SK-N-SH (cell line): ENCODE data around the gene ST7. TPM values are rescaled to one million over a fixed set of nuclear protein-coding genes. Genes with fewer than 3 reads are reported as not detected.

Source experiments
- CTCF ChIA-PET: fragments of 300-600, 350-600 bp; formaldehyde crosslinking; extraction: SDS; loops from one replicate; lab custom pipeline; 2021; lab: Yijun Ruan, JAX
- POLR2A ChIA-PET: fragments of 350-600 bp; sonication (Branson Sonifier 250); formaldehyde crosslinking; extraction: SDS; loops from one replicate; lab custom pipeline; 2020; ENCODE audit warnings: antibody characterized with exemption, inconsistent platforms; lab: Yijun Ruan, JAX
- DNase-seq: peaks from one replicate; pipeline ENCODE4 v3.0.0; 2012
- H2AFZ ChIP-seq: fragments of 200-600 bp; sonication (generic); 2 replicates; pipeline ENCODE4 v1.8.1; 2016; ENCODE audit warnings: antibody characterized with exemption, mild to moderate bottlenecking, low read depth
- H3F3A ChIP-seq: fragments of 200-600 bp; sonication (generic); replicated peaks from 2 replicates; pipeline ENCODE3; 2016; ENCODE audit warnings: antibody characterized with exemption, mild to moderate bottlenecking; ENCODE audit not compliant: insufficient read depth
- H3K27ac ChIP-seq, 2 experiments: fragments of 200-500 bp in 1 of 2; fragments of 200-600 bp in 1 of 2; sonication (Bioruptor generic) in 1 of 2; sonication (generic), shearing (Covaris generic) in 1 of 2; 2 replicates each; pipeline versions ENCODE4 v1.5.1 to v1.6.1; 2014 to 2016; ENCODE audit warnings: low read depth in 2 of 2, inconsistent platforms in 1 of 2, low read length in 1 of 2, mild to moderate bottlenecking in 1 of 2, mixed read lengths in 1 of 2
- H3K27me3 ChIP-seq: fragments of 200-600 bp; sonication (generic), shearing (Covaris generic); 2 replicates; pipeline ENCODE4 v1.6.1; 2016; ENCODE audit warnings: mixed run types; ENCODE audit not compliant: insufficient read depth
- H3K36me3 ChIP-seq, 2 experiments: fragments of 200-500 bp in 1 of 2; fragments of 200-600 bp in 1 of 2; sonication (Bioruptor generic) in 1 of 2; sonication (generic) in 1 of 2; replicated peaks in 1 of 2; 2 replicates each; pipeline versions ENCODE3 to v1.5.1; 2014 to 2016; ENCODE audit warnings: low read length in 1 of 2, mild to moderate bottlenecking in 1 of 2; ENCODE audit not compliant: insufficient read depth in 2 of 2, control insufficient read depth in 1 of 2
- H3K4me1 ChIP-seq, 2 experiments: fragments of 200-500 bp in 1 of 2; fragments of 200-600 bp in 1 of 2; sonication (Bioruptor generic) in 1 of 2; sonication (generic), shearing (Covaris generic) in 1 of 2; 2 replicates each; pipeline versions ENCODE4 v1.5.1 to v1.6.1; 2014 to 2016; ENCODE audit warnings: low read depth in 1 of 2, low read length in 1 of 2, mixed run types in 1 of 2; ENCODE audit not compliant: insufficient read depth in 2 of 2, control insufficient read depth in 1 of 2
- H3K4me2 ChIP-seq: fragments of 200-600 bp; sonication (generic), shearing (Covaris generic); 2 replicates; pipeline ENCODE4 v1.6.1; 2017; ENCODE audit warnings: mixed run types
- H3K4me3 ChIP-seq, 2 experiments: fragments of 200-500 bp in 1 of 2; fragments of 200-600 bp in 1 of 2; sonication (Bioruptor generic) in 1 of 2; sonication (generic), shearing (Covaris generic) in 1 of 2; 2 replicates each; pipeline versions ENCODE4 v1.5.1 to v1.8.1; 2014 to 2016; ENCODE audit warnings: low read depth in 2 of 2, inconsistent platforms in 1 of 2, low read length in 1 of 2, mild to moderate bottlenecking in 1 of 2, mixed read lengths in 1 of 2, moderate library complexity in 1 of 2
- H3K79me2 ChIP-seq: fragments of 200-600 bp; sonication (generic); 2 replicates; pipeline ENCODE4 v1.8.1; 2017; ENCODE audit warnings: mild to moderate bottlenecking; ENCODE audit not compliant: insufficient read depth
- H3K9ac ChIP-seq: fragments of 200-600 bp; sonication (generic); 2 replicates; pipeline ENCODE4 v1.6.1; 2017; ENCODE audit warnings: mixed run types
- H3K9me2 ChIP-seq: fragments of 200-600 bp; sonication (generic); 2 replicates; pipeline ENCODE4 v1.6.1; 2017; ENCODE audit warnings: mixed run types
- H3K9me3 ChIP-seq: fragments of 200-600 bp; sonication (generic); 2 replicates; pipeline ENCODE4 v1.6.1; 2017; ENCODE audit warnings: mixed run types, mild to moderate bottlenecking, moderate library complexity
- H4K20me1 ChIP-seq: fragments of 200-600 bp; sonication (generic); 2 replicates; pipeline ENCODE4 v1.6.1; 2017; ENCODE audit warnings: mild to moderate bottlenecking, mixed run types; ENCODE audit not compliant: insufficient read depth
- CHD2 ChIP-seq: fragments of 150-350 bp; IDR thresholded peaks from 2 replicates; pipeline ENCODE4 v1.6.1; 2018; ENCODE audit warnings: low read length; ENCODE audit not compliant: partially characterized antibody
- ELF1 ChIP-seq: IDR thresholded peaks from 2 replicates; pipeline ENCODE4 v1.4.0; 2012
- EP300 ChIP-seq, 2 experiments: IDR thresholded peaks; 2 replicates each; pipeline versions ENCODE4 v1.4.0 to v1.6.1; 2012; ENCODE audit warnings: borderline replicate concordance in 1 of 2, low read depth in 1 of 2, low read length in 1 of 2
- FOSL2 ChIP-seq: IDR thresholded peaks from 2 replicates; pipeline ENCODE4 v1.4.0; 2012; ENCODE audit warnings: low read depth, mild to moderate bottlenecking, moderate library complexity, borderline replicate concordance
- FOXJ3 ChIP-seq: sonication (generic); formaldehyde crosslinking; IDR thresholded peaks from 2 replicates; pipeline ENCODE4 v1.5.1; 2020; ENCODE audit warnings: mild to moderate bottlenecking, missing genetic modification reagents
- GATA2 ChIP-seq: sonication (generic); formaldehyde crosslinking; IDR thresholded peaks from 2 replicates; pipeline ENCODE4 v1.5.0; 2020; ENCODE audit warnings: mild to moderate bottlenecking, missing genetic modification reagents
- MEF2A ChIP-seq: IDR thresholded peaks from 2 replicates; pipeline ENCODE4 v1.4.0; 2012; ENCODE audit warnings: low read depth, borderline replicate concordance
- MXI1 ChIP-seq: IDR thresholded peaks from 2 replicates; pipeline ENCODE4 v1.6.1; 2012; ENCODE audit warnings: mild to moderate bottlenecking, low read depth, low read length, improper control_type of control experiment
- NFIC ChIP-seq: IDR thresholded peaks from 2 replicates; pipeline ENCODE4 v1.4.0; 2012; ENCODE audit warnings: borderline replicate concordance
- NRF1 ChIP-seq: IDR thresholded peaks from 2 replicates; pipeline ENCODE4 v1.6.1; 2012; ENCODE audit warnings: low read depth, mild to moderate bottlenecking, low read length
- RAD21 ChIP-seq: IDR thresholded peaks from 2 replicates; pipeline ENCODE4 v1.6.1; 2012; ENCODE audit warnings: mild to moderate bottlenecking, low read length
- RCOR1 ChIP-seq: fragments of 150-350 bp; IDR thresholded peaks from 2 replicates; pipeline ENCODE4 v1.6.1; 2017; ENCODE audit warnings: antibody characterized with exemption, low read length
- RFX5 ChIP-seq: IDR thresholded peaks from 2 replicates; pipeline ENCODE4 v1.6.1; 2012; ENCODE audit warnings: mild to moderate bottlenecking, improper control_type of control experiment, low read length
- RXRA ChIP-seq: IDR thresholded peaks from 2 replicates; pipeline ENCODE4 v1.4.0; 2012; ENCODE audit warnings: low read depth, mild to moderate bottlenecking, borderline replicate concordance
- SIN3A ChIP-seq: IDR thresholded peaks from 2 replicates; pipeline ENCODE4 v1.6.1; 2012; ENCODE audit warnings: low read depth, mild to moderate bottlenecking, low read length, moderate library complexity, borderline replicate concordance
- SMC3 ChIP-seq: IDR thresholded peaks from 2 replicates; pipeline ENCODE4 v1.6.1; 2012; ENCODE audit warnings: low read depth, low read length, improper control_type of control experiment
- TAF1 ChIP-seq: IDR thresholded peaks from 2 replicates; pipeline ENCODE4 v1.6.1; 2012; ENCODE audit warnings: low read depth, mild to moderate bottlenecking, low read length, moderate library complexity, borderline replicate concordance
- TEAD4 ChIP-seq: IDR thresholded peaks from 2 replicates; pipeline ENCODE4 v1.4.0; 2012; ENCODE audit warnings: mild to moderate bottlenecking, borderline replicate concordance; ENCODE audit not compliant: insufficient read depth
- YY1 ChIP-seq: IDR thresholded peaks from 2 replicates; pipeline ENCODE4 v1.4.0; 2012; ENCODE audit warnings: low read depth, mild to moderate bottlenecking
- WGBS: methylation state at CpG from one replicate; pipeline ENCODE4 v1.1.6; 2017; ENCODE audit warnings: low lambda C conversion rate; 5-methylcytosine and 5-hydroxymethylcytosine counted together
- polyA plus RNA-seq, 3 experiments: library from polyadenylated mRNA; depleted of rRNA; stranded (reverse); fragments of >200 nt; gene quantifications; 2 replicates each; pipeline ENCODE4 v1.2.3, GENCODE V29; 2012
- TF ChIP-seq, protein P1 (sequence below): fragments of 200-600 bp; sonication (generic); IDR thresholded peaks from 2 replicates; pipeline ENCODE4 v1.6.1; 2017; ENCODE audit warnings: antibody characterized with exemption, mild to moderate bottlenecking, moderate library complexity
- TF ChIP-seq, protein P2 (sequence below): IDR thresholded peaks from 2 replicates; pipeline ENCODE4 v1.6.1; 2012; ENCODE audit warnings: mild to moderate bottlenecking, low read depth, low read length, moderate library complexity
- TF ChIP-seq, protein P3 (sequence below): IDR thresholded peaks from 2 replicates; pipeline ENCODE4 v1.4.0; 2012; ENCODE audit warnings: low read depth, borderline replicate concordance
- TF ChIP-seq, protein P4 (sequence below): IDR thresholded peaks from 2 replicates; pipeline ENCODE4; 2012
- TF ChIP-seq, protein P5 (sequence below): fragments of 150-350 bp; IDR thresholded peaks from 2 replicates; pipeline ENCODE4 v1.6.1; 2016; ENCODE audit warnings: mild to moderate bottlenecking, low read depth, low read length
- TF ChIP-seq, protein P6 (sequence below): IDR thresholded peaks from 2 replicates; pipeline ENCODE4 v1.4.0; 2012; ENCODE audit warnings: low read depth

The ST7 gene
- polyA plus RNA-seq, 1 of the 3 experiments (the other 2 are of a cell fraction), result 23.5 TPM

DNA sequence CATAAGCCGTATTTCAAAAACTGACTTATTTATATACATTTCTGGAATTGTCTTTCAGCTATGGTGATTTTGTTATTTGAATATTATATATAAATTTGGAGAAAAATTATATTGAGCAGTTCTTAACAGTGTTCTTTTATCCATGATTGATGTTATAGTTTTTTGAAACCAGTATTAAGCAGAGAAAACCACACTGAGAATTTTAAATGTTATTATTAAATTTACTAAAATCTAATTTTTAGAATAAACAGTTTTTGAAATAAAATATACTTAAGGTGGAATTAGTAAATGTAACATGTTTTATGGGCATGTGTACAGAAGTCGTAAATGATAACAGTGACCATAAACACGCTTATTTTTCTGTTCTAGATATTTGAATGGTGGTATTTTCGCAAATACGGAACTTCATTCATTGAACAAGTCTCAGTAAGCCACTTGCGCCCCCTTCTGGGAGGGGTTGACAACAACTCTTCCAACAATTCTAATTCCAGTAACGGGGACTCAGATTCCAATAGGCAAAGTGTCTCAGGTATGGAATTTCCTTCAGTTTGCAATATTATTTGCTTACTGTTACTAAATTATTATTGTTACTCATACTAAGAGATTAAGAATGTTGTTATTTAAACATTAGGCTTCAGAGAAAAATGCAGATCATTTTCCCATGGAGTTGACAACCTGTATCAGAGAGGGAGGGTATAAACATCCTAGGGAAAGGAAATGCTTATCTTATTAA is 166.1 kb downstream of the ST7 start:
- H3K36me3 ChIP-seq, result peaks cover 0 to 10% of the 10 kb centered on the region in 2 experiments
- no peaks in the 10 kb centered on the region for H4K20me1 ChIP-seq
- H3K9ac ChIP-seq, result no peak overlapping the region
- POLR2A ChIA-PET, result no interaction called here
- H3K27me3 ChIP-seq, result no peaks in the 10 kb centered on the region
- H3K9me3 ChIP-seq, result no peaks in the 10 kb centered on the region
- H2AFZ ChIP-seq, result no peak overlapping the region
- H3K9me2 ChIP-seq, result no peaks in the 10 kb centered on the region
- WGBS, result 20% methylated on average over 7 of the region's 7 CpGs
- peak; percentile 37 for DNase-seq
- no peak overlapping the region for H3K4me2 ChIP-seq
- H3K4me3 ChIP-seq, result no peak overlapping the region; a peak in 1 of 4 replicates
- H3K79me2 ChIP-seq, result no peaks in the 10 kb centered on the region
- peaks cover 9% of the 10 kb centered on the region for H3F3A ChIP-seq
- no peak overlapping the region for H3K27ac ChIP-seq
- CTCF ChIA-PET, result interaction anchor here (0.7 to 14.9 kb wide), 37 partner anchors 8 to 233 kb away, joined by 3 to 668 read pairs (median 4); no protein-coding TSS in a partner anchor
- H3K4me1 ChIP-seq, result peaks cover 11 to 15% of the 10 kb centered on the region in 2 experiments
- no peak for TF ChIP-seq MXI1
- TF ChIP-seq, protein P1, sequence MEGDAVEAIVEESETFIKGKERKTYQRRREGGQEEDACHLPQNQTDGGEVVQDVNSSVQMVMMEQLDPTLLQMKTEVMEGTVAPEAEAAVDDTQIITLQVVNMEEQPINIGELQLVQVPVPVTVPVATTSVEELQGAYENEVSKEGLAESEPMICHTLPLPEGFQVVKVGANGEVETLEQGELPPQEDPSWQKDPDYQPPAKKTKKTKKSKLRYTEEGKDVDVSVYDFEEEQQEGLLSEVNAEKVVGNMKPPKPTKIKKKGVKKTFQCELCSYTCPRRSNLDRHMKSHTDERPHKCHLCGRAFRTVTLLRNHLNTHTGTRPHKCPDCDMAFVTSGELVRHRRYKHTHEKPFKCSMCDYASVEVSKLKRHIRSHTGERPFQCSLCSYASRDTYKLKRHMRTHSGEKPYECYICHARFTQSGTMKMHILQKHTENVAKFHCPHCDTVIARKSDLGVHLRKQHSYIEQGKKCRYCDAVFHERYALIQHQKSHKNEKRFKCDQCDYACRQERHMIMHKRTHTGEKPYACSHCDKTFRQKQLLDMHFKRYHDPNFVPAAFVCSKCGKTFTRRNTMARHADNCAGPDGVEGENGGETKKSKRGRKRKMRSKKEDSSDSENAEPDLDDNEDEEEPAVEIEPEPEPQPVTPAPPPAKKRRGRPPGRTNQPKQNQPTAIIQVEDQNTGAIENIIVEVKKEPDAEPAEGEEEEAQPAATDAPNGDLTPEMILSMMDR, result peak; percentile 99
- peak; percentile 5; the same call in 1 of the 2 replicates for TF ChIP-seq NRF1
- no peak for TF ChIP-seq SIN3A
- TF ChIP-seq RXRA, result no peak
- TF ChIP-seq RAD21, result peak; percentile 100
- TF ChIP-seq ELF1, result no peak; the same call in 1 of the 2 replicates
- TF ChIP-seq SMC3, result peak; percentile 99
- TF ChIP-seq RCOR1, result no peak
- TF ChIP-seq, protein P2, sequence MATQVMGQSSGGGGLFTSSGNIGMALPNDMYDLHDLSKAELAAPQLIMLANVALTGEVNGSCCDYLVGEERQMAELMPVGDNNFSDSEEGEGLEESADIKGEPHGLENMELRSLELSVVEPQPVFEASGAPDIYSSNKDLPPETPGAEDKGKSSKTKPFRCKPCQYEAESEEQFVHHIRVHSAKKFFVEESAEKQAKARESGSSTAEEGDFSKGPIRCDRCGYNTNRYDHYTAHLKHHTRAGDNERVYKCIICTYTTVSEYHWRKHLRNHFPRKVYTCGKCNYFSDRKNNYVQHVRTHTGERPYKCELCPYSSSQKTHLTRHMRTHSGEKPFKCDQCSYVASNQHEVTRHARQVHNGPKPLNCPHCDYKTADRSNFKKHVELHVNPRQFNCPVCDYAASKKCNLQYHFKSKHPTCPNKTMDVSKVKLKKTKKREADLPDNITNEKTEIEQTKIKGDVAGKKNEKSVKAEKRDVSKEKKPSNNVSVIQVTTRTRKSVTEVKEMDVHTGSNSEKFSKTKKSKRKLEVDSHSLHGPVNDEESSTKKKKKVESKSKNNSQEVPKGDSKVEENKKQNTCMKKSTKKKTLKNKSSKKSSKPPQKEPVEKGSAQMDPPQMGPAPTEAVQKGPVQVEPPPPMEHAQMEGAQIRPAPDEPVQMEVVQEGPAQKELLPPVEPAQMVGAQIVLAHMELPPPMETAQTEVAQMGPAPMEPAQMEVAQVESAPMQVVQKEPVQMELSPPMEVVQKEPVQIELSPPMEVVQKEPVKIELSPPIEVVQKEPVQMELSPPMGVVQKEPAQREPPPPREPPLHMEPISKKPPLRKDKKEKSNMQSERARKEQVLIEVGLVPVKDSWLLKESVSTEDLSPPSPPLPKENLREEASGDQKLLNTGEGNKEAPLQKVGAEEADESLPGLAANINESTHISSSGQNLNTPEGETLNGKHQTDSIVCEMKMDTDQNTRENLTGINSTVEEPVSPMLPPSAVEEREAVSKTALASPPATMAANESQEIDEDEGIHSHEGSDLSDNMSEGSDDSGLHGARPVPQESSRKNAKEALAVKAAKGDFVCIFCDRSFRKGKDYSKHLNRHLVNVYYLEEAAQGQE, result no peak
- TF ChIP-seq FOSL2, result no peak
- no peak for TF ChIP-seq TAF1
- peak; percentile 53 for TF ChIP-seq CHD2
- TF ChIP-seq, protein P3, sequence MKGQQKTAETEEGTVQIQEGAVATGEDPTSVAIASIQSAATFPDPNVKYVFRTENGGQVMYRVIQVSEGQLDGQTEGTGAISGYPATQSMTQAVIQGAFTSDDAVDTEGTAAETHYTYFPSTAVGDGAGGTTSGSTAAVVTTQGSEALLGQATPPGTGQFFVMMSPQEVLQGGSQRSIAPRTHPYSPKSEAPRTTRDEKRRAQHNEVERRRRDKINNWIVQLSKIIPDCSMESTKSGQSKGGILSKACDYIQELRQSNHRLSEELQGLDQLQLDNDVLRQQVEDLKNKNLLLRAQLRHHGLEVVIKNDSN, result no peak
- TF ChIP-seq, protein P4, sequence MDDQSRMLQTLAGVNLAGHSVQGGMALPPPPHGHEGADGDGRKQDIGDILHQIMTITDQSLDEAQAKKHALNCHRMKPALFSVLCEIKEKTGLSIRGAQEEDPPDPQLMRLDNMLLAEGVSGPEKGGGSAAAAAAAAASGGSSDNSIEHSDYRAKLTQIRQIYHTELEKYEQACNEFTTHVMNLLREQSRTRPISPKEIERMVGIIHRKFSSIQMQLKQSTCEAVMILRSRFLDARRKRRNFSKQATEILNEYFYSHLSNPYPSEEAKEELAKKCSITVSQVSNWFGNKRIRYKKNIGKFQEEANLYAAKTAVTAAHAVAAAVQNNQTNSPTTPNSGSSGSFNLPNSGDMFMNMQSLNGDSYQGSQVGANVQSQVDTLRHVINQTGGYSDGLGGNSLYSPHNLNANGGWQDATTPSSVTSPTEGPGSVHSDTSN, result no peak
- no peak for TF ChIP-seq EP300 (IDR thresholded peaks at IDR 0.05; ENCODE audit: borderline replicate concordance in 1 of 2, low read depth in 1 of 2, low read length in 1 of 2)
- TF ChIP-seq GATA2 (CRISPR knock-in tag), result no peak
- TF ChIP-seq TEAD4, result no peak
- TF ChIP-seq MEF2A, result no peak
- TF ChIP-seq, protein P5, sequence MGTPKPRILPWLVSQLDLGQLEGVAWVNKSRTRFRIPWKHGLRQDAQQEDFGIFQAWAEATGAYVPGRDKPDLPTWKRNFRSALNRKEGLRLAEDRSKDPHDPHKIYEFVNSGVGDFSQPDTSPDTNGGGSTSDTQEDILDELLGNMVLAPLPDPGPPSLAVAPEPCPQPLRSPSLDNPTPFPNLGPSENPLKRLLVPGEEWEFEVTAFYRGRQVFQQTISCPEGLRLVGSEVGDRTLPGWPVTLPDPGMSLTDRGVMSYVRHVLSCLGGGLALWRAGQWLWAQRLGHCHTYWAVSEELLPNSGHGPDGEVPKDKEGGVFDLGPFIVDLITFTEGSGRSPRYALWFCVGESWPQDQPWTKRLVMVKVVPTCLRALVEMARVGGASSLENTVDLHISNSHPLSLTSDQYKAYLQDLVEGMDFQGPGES, result no peak
- TF ChIP-seq, protein P6, sequence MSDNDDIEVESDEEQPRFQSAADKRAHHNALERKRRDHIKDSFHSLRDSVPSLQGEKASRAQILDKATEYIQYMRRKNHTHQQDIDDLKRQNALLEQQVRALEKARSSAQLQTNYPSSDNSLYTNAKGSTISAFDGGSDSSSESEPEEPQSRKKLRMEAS, result 0 out of 2 replicates have a peak, but pooled peaks have one; percentile 22
- no peak for TF ChIP-seq YY1
- TF ChIP-seq RFX5, result peak; percentile 49; the same call in 1 of the 2 replicates
- TF ChIP-seq NFIC, result peak; percentile 23; the same call in 1 of the 2 replicates
- no peak for TF ChIP-seq FOXJ3 (CRISPR knock-in tag)
